HG03558 (cell line): ENCODE measurements around the gene ODC1.
"Not testable (repeated sequence)": the region's sequence is repeated elsewhere in the genome, so short reads cannot be mapped to it uniquely, and the experiment has no call there.

Experiments
- ATAC-seq: cut with Tn5 transposase; IDR thresholded peaks from one replicate; pipeline ENCODE4 v1.9.1; 2021; ENCODE audit warnings: moderate number of reproducible peaks; ENCODE audit not compliant: unreplicated experiment; ENCODE audit errors: extremely low read depth

ODC1 gene

DNA sequence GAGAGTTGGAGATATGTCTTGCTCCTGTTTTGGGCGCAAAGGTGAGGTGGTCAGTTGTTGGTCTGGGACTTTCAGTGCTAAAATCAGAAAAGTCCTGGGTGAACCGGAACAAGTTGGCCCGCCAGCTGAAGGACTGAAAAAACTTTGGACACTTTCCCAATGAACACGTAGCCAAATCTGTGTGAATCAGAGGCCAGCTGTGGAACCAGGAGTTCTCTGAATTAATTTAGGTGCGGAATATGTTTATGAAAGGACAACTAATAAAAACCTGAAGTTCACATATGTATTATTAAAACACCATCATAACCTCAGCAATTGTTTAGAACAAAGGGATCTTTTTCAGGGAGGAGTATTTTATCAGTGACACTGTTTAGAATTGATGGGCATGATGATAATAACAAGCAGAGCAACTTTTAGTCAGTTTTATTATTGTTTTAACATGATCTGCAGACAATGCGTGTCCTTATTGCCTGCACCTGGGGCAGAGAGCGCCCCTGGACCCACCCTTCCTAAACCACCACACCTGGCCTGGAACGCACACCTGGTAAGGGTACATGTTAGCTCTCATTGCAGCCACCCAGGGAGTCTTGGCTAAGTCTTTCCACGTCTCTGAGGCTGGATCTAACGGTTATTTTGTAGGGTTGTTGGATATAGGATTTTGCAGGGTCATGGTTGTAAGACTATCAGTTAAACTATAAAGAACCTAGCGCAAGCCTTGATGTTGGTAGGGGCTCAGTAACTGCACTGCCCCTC lies 9.9 kb upstream of the ODC1 start:
- ATAC-seq, result no peak

DNA sequence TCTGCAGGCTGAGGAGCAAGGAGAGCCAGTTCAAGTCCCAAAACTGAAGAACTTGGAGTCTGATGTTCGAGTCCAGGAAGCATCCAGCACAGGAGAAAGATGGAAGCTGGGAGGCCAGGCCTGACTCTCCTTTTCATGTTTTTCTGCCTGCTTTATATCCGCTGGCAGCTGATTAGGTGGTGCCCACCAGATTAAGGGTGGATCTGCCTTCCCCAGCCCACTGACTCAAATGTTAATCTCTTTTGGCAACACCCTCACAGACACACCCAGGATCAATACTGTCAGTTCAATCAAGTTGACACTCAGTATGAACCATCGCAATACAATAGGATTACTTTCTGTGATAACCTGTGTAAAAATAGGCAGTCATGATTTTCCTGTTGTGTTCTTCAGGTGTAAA lies 9.1 kb upstream of the ODC1 start:
- not testable (repeated sequence) for ATAC-seq

DNA sequence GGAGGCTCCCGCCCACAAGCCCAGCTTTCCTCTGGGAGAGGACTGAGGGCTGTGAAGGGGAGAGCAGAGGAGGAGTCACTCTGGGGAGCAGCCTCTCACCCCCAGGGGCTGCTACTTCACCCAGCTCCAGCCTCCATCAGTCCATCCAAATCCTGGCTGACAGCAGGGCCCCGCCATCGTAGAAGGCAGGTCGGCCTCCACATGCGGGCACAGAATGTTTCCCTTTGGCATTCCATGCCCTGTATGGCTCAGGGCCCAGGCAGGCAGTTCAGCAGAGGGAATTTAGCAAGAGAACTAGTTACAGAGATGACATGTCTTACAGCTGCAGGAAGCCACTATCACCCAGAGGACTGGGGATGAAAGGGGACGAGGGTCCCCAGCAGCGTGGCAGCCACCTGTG lies 6.4 kb upstream of the ODC1 start:
- ATAC-seq, result no peak

DNA sequence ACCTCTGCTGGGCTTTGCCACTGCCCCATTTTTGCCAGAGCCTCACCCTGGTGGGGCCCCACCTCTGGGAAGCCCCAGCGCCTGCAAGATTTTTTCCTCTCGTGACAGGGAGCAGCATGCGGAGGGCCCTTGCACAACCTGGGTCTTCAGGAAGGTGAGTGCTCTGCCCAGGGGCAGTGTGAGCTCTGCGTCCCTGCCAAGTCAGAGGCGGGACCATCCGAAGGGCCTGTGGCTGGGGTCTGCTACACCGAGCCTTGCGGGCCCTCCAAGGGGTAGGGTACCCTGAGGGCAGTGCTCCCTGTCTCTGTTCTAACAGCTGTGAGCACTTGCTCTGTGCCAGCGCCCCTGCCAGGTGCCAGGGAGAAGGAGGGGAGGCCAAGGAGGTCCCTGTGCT lies 5.8 kb upstream of the ODC1 start:
- no peak for ATAC-seq

DNA sequence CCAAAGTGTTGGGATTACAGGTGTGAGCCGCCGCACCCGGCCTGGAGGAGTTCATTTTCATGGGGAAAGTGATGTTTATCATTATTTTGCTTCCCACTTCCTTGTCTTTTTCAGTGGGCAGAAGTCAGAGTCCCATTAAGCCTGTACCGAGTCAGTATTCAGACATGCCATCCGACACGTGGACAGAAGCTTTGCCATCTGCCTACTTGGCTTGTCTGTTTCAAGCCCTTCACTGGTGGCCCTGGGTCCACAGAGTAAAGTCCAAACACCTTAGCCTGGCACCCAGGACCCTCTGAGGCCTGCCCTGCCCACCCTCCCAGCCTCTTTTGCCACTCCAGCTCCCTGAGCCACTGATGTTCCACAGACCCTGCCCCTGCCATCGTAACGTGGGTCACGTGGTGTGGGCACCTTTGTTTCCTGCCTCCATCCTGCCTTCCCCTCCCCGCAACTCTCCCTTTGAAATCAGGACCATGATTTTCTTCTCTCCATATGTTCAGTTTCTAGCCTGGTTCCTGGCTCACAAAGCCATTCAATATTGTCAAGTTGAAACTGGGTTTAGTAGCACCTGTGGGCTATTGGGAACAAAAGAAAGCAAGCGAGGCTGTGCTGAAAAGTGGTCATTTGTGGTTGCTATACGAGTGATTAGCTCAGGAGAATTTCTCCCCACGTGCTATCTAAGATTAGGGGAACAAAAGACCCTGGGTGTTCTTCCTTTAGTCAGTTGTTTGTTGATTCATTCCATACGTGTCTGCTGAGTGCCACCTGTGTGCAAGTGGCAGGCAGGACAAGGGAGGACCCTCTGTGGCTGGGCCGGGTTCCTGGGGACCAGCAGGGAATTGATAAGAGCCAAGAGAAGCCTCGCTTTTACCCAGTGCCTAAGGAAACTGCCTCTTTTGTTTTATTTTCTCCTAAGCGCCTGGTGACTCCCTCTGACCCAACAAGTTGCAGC lies 5.1 kb upstream of the ODC1 start:
- no peak for ATAC-seq

DNA sequence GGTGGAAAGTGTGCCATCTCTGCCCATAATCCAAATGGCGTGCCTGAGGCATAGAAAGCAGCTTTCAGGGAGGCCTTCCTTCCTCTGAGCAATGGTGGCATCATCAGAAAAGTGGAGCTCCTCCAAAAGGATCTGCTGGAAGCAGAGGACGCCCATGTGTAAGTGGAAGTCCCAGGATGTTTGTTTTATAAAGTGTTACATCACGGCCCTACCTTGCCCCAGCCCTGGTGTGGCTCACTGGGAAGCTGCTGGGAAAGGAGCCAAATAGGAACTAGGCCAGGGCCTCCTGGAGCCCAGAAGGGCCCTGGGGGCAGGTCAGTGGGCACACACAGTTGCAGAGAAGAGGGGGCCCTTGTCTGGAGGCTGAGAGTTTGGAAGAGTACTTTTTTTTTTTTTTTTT lies 4.2 kb upstream of the ODC1 start:
- ATAC-seq, result no peak

DNA sequence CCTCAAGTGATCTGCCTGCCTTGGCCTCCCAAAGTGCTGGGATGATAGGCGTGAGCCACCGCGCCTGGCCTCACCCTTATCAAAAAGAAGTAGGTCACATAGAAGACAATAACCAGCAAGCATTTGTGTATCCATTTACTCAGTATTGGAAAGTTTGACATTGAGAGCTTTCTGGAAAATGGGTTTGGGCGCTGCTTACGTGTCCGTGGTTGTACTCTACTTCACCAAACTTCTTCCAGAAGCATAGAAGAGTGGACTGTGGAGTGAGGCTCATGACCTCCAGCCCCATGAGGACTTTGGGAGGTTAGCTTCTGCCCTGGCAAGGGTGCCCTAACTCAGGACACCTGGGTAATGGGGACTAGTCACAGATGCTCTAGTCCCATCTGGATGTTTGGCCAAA lies 3.7 kb upstream of the ODC1 start:
- ATAC-seq, result no peak

DNA sequence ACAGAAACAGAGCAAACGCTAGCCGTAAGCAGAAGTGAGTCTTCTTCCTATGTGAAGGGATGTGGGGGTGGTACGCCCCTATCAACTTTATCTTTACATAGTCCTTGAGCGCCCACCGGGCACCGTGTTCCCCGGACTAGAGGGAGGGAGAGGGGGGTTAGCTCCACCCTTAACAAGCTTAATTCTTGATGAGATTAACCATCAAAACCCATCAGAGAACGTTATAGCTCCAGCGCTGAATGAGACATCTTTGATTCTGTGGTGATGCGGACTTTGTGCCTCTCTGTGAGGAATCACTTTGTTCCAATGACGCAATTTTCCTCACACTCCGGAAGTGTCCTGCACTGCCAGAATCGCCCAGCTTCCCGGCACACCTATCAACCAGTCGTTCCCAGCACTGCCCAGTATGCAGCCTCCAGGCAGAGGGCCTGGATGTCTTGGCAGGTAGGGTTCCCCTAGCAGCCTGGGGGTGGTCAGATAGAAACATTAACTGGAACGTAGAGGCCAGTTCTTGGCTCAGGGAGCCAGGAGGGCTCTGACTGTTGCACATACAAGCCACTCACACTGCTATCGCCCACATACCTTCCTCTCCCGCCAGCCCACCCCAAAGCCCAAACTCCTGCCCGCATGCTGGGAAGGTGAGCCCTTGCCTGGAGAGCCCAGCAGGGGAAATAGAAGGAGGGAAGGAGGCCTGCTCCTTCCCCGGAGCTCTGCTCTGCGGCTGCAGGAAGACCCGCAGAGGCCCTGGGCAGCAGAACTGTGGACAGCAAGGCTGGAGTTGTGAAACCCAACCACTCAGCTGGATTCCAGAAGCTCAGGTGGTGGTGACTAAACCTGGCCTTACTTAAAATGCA lies 1.9 kb upstream of the ODC1 start:
- ATAC-seq, result no peak

DNA sequence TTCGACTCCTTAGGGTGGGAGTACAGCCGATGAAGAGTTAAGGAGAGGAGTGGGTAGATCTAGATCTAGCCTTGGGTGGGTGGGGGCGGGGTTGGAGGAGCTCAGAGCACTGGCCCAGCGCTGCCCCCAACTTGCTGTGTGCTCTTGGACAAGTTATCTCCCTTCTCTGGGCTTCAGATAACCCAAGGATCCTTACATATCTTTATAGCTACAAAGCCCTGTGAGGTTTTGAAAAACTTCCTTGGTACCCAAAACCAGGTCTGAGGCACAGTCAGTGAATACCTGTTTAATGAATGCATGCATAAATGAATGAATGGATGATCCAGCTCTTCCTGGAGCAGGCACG lies 1.3 kb upstream of the ODC1 start:
- no peak for ATAC-seq

DNA sequence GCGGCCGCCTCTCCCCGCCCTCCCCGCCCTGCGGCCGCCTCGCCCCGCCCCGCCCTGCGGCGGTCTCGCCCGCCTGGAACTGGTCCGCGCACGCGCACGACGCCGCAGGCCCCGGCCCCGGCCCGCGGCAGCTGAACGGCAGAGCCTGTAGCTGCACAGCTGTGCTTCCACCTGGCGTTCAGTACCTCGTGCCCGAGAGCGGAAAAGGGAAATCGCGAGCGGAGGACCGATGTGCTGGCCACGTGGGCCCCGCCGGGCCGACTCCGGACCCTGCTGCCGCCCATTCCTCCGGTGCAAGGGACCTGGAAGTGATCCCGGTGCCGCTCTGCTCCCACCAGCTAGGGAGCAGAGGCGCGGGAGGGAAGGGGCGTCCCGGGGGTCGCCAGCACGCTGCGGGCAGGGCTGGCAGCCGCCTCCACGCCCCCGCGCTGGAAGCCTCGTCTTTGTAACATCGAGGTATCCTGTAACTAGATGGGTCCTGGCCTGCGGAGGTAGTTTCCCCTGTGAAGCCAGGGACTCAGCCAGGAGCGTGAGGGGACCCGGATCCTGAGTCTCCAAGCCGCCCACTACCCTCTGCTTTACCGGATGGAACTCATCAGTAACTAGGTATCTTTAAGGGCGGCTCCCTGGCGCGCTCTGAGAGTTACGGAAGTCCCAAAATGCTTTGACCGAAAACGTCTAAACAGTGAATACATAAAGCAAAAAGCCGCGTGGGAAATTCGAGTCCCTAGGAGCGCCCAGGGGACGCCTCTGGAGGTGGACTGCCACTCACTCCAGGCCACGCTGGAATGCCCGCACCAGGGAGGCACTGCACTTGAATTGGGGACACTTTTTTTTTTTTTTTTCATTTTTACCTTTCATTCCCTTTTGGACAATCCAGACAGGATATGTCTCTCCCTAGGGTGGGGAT lies 704 bp upstream of the ODC1 start:
- peak; percentile 33 for ATAC-seq

DNA sequence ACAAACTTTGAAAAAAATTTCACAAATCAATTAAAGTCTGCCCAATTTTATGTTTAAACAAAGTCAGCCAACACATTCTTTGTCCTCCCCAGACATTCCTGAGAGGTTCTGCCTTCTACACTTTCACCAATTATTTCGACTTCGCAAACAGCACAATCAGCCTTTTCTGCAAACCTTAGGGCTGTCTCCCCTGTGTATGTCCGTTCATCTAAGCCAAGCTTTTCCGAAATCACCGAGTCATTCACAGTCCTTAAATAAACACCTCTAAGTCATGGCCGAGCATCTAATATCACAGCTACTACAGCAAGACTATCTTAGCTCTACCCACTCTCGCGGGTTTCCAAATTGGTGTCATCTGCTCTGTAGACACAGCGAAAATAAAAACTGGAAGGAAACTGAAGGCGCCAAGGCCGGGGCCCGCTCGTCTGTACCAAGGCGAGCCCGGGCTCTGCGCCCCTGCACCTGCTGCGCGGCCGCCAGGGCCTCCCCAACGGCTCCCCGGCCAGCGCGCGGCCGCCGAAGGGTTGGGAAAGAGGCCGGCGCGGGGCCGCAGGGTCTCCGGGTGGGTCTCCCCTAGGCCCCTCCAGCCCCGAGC lies 730 bp downstream of the ODC1 start:
- peak; percentile 10 for ATAC-seq

DNA sequence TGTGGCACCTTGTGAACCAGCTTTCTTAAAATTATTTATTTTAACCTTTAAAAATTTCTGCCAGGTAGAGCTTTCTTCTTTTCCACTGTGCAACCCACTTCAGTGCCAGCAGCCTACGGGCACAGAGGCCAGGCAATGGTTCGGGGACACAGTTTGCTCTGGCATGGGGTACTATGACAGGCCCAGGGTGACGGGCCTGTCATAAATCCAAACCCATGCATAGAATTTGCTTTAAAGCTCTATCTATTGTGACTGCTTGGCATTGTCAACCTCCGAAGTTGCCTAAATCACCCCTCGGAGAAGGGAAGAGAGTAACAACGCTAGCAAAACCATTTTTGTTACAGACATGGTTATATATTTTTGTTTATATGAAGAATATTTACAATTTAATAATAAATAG lies 1.5 kb downstream of the ODC1 start:
- ATAC-seq, result no peak

DNA sequence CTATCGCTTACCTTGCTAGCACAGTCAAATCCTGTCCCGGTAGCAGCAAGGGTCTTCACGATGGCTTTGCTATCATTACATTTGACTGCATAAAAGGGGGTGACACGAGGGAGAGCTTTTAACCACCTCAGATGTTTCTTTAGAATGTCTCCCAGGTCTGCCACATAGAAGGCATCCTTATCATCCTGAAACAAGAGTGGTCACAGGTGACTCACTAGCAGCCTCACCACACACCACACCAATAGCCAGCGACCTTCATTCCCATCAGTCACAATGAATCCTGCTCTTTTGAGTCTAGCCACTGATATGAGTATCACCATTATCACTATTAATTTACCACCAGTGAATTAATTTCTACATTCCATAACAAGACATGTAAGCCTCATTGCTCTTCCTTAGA lies 3.7 kb downstream of the ODC1 start:
- no peak for ATAC-seq

DNA sequence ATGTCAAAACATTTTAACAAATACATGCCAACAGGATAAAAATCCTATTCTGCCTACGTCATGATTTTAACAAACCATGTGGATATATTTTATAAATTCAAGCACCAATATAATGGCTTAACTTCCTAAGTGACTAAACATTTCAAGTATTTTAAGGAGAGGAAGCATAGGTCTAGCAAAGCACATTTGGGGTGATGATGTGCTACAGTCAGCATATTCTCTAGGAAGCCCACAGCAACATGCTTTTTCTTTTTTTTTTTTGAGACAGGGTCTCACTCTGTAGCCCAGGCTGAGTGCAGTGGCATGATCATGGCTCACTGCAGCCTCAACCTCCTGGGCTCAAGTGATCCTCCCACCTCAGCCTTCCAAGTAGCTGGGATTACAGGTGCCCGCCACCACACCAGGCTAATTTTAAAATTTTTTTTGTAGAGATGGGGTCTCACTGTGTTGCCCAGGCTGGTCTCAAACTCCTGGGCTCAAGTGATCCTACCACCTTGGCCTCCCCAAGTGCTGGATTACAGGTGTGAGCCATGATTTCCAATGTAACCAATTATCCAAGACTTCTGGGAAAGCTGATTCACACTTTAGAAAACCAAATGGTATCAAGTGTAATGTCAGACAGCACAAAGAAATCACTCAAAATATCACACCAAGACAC lies 5.5 kb downstream of the ODC1 start:
- not testable (repeated sequence) for ATAC-seq

DNA sequence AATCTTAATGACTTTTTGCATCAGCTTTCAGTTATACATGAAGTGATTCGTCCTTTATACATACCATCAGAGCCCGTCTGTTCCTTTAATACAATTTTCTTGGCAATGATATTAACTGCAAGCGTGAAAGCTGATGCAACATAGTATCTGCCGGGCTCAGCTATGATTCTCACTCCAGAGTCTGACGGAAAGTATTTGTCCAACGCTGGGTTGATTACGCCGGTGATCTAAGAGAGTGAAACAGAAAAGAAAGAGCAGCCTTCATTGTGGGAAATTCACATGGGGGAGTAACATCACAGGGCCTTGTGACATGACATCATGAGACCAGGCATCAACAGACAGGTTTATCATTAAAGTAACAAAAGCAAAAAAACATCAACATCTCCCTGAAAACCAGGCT lies 6.2 kb downstream of the ODC1 start:
- ATAC-seq, result no peak

DNA sequence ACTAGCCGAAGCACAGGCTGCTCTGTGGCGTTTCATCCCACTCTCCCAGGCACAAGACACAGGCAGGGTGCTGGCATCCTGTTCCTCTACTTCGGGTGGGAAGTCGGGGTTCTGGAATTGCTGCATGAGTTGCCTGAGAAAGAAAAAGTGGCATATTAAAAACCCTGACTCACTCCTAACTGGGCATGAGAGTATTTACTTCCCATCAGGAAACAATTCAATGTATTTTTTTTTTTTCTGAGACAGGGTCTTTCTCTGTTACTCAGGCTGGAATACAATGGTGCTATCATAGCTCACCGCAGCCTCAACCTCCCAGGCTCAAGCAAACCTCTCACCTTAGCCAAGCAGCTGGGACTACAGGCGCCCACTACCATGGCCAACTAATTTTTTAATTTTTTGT lies 7.4 kb downstream of the ODC1 start:
- no peak for ATAC-seq

DNA sequence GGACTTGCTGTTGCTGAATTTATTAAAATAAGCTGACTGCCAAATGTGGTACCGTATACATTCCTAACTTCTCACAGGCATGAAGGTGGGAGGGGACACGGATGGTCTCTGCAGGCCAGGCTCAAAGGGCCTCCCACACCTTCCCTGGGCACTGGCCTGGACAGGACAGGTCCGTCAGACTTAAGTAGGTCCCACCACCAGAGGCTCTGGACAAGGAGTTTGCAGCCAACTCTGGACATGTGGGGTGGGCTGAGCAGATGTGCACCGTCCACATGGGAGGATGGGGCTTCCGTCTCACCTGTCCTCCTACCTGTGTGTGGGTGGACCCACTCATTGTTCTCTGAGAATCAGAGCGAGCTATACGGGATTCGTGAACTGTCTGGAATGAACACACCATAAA lies 8.2 kb downstream of the ODC1 start:
- ATAC-seq, result no peak

DNA sequence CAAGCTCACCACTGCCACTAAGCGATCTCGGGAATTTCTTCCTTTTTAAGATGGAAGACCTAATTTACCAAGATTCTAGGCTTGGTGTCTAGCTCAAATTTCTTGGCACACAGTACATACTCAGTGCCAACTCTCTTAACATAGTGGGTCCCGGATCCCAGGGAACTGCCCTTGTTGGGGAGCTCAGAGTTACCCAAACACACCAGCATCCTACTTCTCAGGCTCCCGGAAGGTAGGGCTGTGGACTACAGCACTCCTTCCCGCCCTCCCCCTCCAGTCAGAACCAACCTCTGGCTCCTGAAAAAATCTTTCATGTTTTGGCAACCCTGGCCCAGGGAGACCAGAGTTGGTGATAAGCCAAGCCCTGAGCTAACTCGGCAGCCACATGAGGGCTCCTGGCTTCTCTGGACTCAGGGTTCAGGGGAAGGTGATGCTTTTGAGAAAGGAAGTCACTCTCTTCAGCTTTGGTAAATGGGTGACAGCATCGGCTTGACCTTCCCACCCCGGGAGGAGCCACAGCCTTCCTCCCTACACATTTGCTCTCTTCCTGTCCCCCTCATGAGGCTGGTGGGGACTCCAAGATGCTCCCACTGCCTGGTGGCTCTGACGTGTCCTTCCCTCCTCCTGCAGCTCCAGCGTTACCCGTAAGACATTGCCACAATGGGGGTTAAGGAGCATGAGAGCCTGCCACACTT lies 8.8 kb downstream of the ODC1 start:
- no peak for ATAC-seq
